ENCODE measurements around the gene SLC44A4. TPM values are rescaled to one million over a fixed set of nuclear protein-coding genes. Genes with fewer than 3 reads are reported as not detected.

Gene SLC44A4
- total and polyA plus RNA-seq, 2 experiments from 2014 or later, result 0.60 TPM; not detected in 1

GRCh38 chr6:31899882-31900722 is 21.3 kb upstream of the SLC44A4 start:
- DNase-seq (ENCODE audit: low read depth in 1 of 2, low spot score in 1 of 2), result no peak
- Histone ChIP-seq H3K9me3 (ENCODE audit: low read depth) (no peaks in the 10 kb centered on the region), H3K4me3 (no peak overlapping the region), H3K36me3 (peaks cover 9% of the 10 kb centered on the region), H3K27ac (peak overlapping the region; percentile 78), H3K27me3 (no peaks in the 10 kb centered on the region), H3K4me1 (ENCODE audit: low read depth) (peaks cover 21% of the 10 kb centered on the region)
- TF ChIP-seq CTCF (IDR thresholded peaks at IDR 0.05; ENCODE audit: low read depth, low read length), result no peak

- no peak for DNase-seq (ENCODE audit: low read depth in 1 of 2, low spot score in 1 of 2)
- peaks cover 15% of the 10 kb centered on the region for H3K36me3 ChIP-seq
- no peak overlapping the region for H3K4me3 ChIP-seq
- peaks cover 21% of the 10 kb centered on the region for H3K4me1 ChIP-seq (ENCODE audit: low read depth)
- H3K9me3 ChIP-seq (ENCODE audit: low read depth), result no peaks in the 10 kb centered on the region
- no peaks in the 10 kb centered on the region for H3K27me3 ChIP-seq
- peak overlapping the region; percentile 64 for H3K27ac ChIP-seq
- TF ChIP-seq CTCF (IDR thresholded peaks at IDR 0.05; ENCODE audit: low read depth, low read length), result no peak
Measured at GRCh38 chr6:31899215-31899614, 20.4 kb upstream of the SLC44A4 start.

- no peak for TF ChIP-seq CTCF (IDR thresholded peaks at IDR 0.05; ENCODE audit: low read depth, low read length)
- Histone ChIP-seq H3K9me3 (ENCODE audit: low read depth) (no peaks in the 10 kb centered on the region), H3K27ac (peak overlapping the region; percentile 73), H3K36me3 (peaks cover 22% of the 10 kb centered on the region), H3K27me3 (no peaks in the 10 kb centered on the region), H3K4me1 (ENCODE audit: low read depth) (peaks cover 21% of the 10 kb centered on the region), H3K4me3 (peak overlapping the region; percentile 100)
- peak; percentile 44 to 60 for DNase-seq (ENCODE audit: low read depth in 1 of 2, low spot score in 1 of 2)
Measured at GRCh38 chr6:31898383-31899011, 19.7 kb upstream of the SLC44A4 start.

GRCh38 chr6:31897612-31898382 is 19.0 kb upstream of the SLC44A4 start, which contains the start of gene EHMT2:
EHMT2 (minus strand) TSS chr6:31897698; CDS start chr6:31897677, 21 bp downstream.
- Histone ChIP-seq H3K27ac (peak within 1 kb of the TSS; percentile 73), H3K36me3 (peaks cover 29% of the 10 kb centered on the region), H3K27me3 (no peaks in the 10 kb centered on the region), H3K4me3 (peak within 1 kb of the TSS; percentile 100), H3K9me3 (ENCODE audit: low read depth) (no peaks in the 10 kb centered on the region), H3K4me1 (ENCODE audit: low read depth) (peaks cover 21% of the 10 kb centered on the region)
- no peak for TF ChIP-seq CTCF (IDR thresholded peaks at IDR 0.05; ENCODE audit: low read depth, low read length)
- DNase-seq (ENCODE audit: low read depth in 1 of 2, low spot score in 1 of 2), result peak; percentile 83 to 90

GRCh38 chr6:31896856-31897611 is 18.2 kb upstream of the SLC44A4 start:
- no peak for TF ChIP-seq CTCF (IDR thresholded peaks at IDR 0.05; ENCODE audit: low read depth, low read length)
- Histone ChIP-seq H3K27me3 (no peaks in the 10 kb centered on the region), H3K4me1 (ENCODE audit: low read depth) (peaks cover 21% of the 10 kb centered on the region), H3K4me3 (peak overlapping the region; percentile 100), H3K36me3 (peaks cover 36% of the 10 kb centered on the region), H3K9me3 (ENCODE audit: low read depth) (no peaks in the 10 kb centered on the region), H3K27ac (peak overlapping the region; percentile 45)
- DNase-seq (ENCODE audit: low read depth in 1 of 2, low spot score in 1 of 2), result no peak

All from cardiac muscle cell (in vitro differentiated cells and primary cell).